H1 (cell line): Measurements from ENCODE around the gene TBPL2.

Source experiments
- CHD7 ChIP-seq: fragments of 300-600 bp; sonication (generic); IDR thresholded peaks from 2 replicates; pipeline ENCODE4 v1.7.1; 2012; ENCODE audit warnings: low read length, moderate library complexity, mild to moderate bottlenecking, inconsistent platforms; ENCODE audit not compliant: insufficient replicate concordance
- CTCF ChIP-seq, 3 experiments: IDR thresholded peaks; 1 replicate in 2 of 3; 2 replicates in 1 of 3; pipeline versions ENCODE4 v1.5.1 to v1.6.1; 2011; ENCODE audit warnings: low read length in 3 of 3, mild to moderate bottlenecking in 3 of 3, inconsistent platforms in 2 of 3, low read depth in 1 of 3, moderate library complexity in 1 of 3; ENCODE audit not compliant: insufficient read depth in 1 of 3; ENCODE audit errors: control extremely low read depth in 1 of 3
- JUN ChIP-seq: IDR thresholded peaks from 2 replicates; pipeline ENCODE4 v1.6.1; 2011; ENCODE audit warnings: low read depth, mild to moderate bottlenecking, improper control_type of control experiment, low read length
- MAX ChIP-seq: IDR thresholded peaks from 2 replicates; pipeline ENCODE4 v1.6.1; 2012; ENCODE audit warnings: inconsistent platforms
- POLR2A ChIP-seq, 2 experiments: IDR thresholded peaks; 1 replicate in 1 of 2; 2 replicates in 1 of 2; pipeline ENCODE4 v1.6.1; 2011; ENCODE audit warnings: low read depth in 2 of 2, low read length in 2 of 2, mild to moderate bottlenecking in 2 of 2; ENCODE audit errors: control extremely low read depth in 1 of 2
- POLR2AphosphoS5 ChIP-seq: IDR thresholded peaks from 2 replicates; pipeline ENCODE4 v1.6.1; 2011; ENCODE audit warnings: low read depth, low read length
- TCF12 ChIP-seq: IDR thresholded peaks from 2 replicates; pipeline ENCODE4 v1.6.1; 2011; ENCODE audit warnings: low read depth, mild to moderate bottlenecking, low read length

GRCh38 chr14:55440385-55440784 is at the start of gene TBPL2:
- TF ChIP-seq CTCF (IDR thresholded peaks at IDR 0.05; ENCODE audit: control extremely low read depth in 1 of 3, insufficient read depth in 1 of 3, low read depth in 1 of 3, low read length in 3 of 3) (peak; percentile 69 to 78 (median 75)), MAX (no peak), POLR2AphosphoS5 (no peak), CHD7 (no peak), POLR2A (IDR thresholded peaks at IDR 0.05; ENCODE audit: control extremely low read depth in 1 of 2, low read depth in 2 of 2, low read length in 2 of 2) (no peak; a peak in 1 of 3 replicates), TCF12 (no peak), JUN (no peak)
